ENCODE results near the gene HOXA1.

DNA sequence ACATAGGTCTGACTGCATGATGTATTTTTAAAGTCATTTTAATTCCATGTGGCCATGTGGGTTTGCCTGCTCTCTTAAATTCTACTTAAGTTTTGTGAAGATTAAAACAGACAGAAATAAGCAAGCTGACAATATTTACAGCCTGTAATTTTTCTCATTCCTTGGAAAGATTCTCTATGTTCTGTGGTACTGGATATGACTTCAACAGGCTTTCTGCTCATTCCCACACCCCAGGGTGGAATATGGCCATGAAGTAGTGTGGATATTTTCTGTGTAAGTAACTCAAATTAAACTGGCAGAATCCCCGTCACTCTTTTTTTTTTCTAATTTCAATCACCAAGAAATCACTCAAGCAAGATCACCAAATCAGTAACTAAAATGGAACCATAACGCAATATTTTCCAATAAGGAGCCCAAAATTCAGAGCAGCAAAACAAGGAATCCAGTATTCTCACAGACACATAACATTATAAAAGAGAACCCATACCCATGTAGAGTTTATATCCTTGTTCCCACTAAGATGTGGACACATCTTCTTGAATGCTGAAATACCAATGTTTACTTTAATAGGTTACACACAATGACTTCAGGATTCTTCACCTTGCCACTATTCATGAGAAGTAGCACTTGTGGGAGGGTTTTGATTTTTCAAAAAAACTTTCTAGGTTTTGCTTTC lies 42.0 kb upstream of the HOXA1 start:
- TF ChIP-seq CTCF (IDR thresholded peaks at IDR 0.05; ENCODE audit: low read length), result no peak
- TF ChIP-seq EZH2 (optimal IDR thresholded peaks at IDR 0.05; ENCODE audit: low read depth, low read length), result no peak
